GM21528 (cell line): ENCODE results near the gene ASAP2.

ENCODE experiments used
- ATAC-seq: cut with Tn5 transposase; IDR thresholded peaks from one replicate; pipeline ENCODE4 v1.9.1; 2021; ENCODE audit warnings: mild to moderate bottlenecking, moderate library complexity; ENCODE audit not compliant: unreplicated experiment, low FRiP score

ASAP2 gene

GRCh38 chr2:9415516-9416169, 209.0 kb downstream of the ASAP2 start:
- ATAC-seq, result no peak

GRCh38 chr2:9416267-9416961, 209.8 kb downstream of the ASAP2 start:
- no peak for ATAC-seq

GRCh38 chr2:9416962-9417316, 210.3 kb downstream of the ASAP2 start:
- no peak for ATAC-seq

GRCh38 chr2:9417725-9418124, 211.1 kb downstream of the ASAP2 start:
- ATAC-seq, result no peak

- no peak for ATAC-seq
These were observed 212.1 kb downstream of the ASAP2 start for GRCh38 chr2:9418746-9419145.

GRCh38 chr2:9419541-9419940, 212.9 kb downstream of the ASAP2 start:
- no peak for ATAC-seq

GRCh38 chr2:9420495-9420894, 213.9 kb downstream of the ASAP2 start:
- no peak for ATAC-seq

GRCh38 chr2:9422321-9423099, 215.9 kb downstream of the ASAP2 start:
- peak; percentile 40 for ATAC-seq

GRCh38 chr2:9423100-9423921, 216.7 kb downstream of the ASAP2 start, which contains the start of the genes CPSF3 and ITGB1BP1:
Gene CPSF3, plus strand, starts transcription at chr2:9423654. Its CDS starts 120 bp downstream, at chr2:9423774.
Gene ITGB1BP1, minus strand, starts transcription at chr2:9423528. Its CDS starts 4,831 bp downstream, at chr2:9418697.
- peak; percentile 87 for ATAC-seq

GRCh38 chr2:9423922-9424272, 217.3 kb downstream of the ASAP2 start:
- peak; percentile 5 for ATAC-seq

- ATAC-seq, result no peak
These were observed 218.0 kb downstream of the ASAP2 start for GRCh38 chr2:9424447-9425164.

- ATAC-seq, result no peak
These were observed 222.5 kb downstream of the ASAP2 start for GRCh38 chr2:9428965-9429577.

GRCh38 chr2:9430316-9431293, 224.0 kb downstream of the ASAP2 start:
- ATAC-seq, result no peak

GRCh38 chr2:9434489-9434888, 227.9 kb downstream of the ASAP2 start:
- no peak for ATAC-seq

- ATAC-seq, result no peak
These were observed 232.9 kb downstream of the ASAP2 start for GRCh38 chr2:9439536-9439935.

GRCh38 chr2:9440058-9440727, 233.6 kb downstream of the ASAP2 start:
- ATAC-seq, result no peak

GRCh38 chr2:9441556-9441955, 234.9 kb downstream of the ASAP2 start:
- no peak for ATAC-seq

- no peak for ATAC-seq
These were observed 236.9 kb downstream of the ASAP2 start for GRCh38 chr2:9443526-9443925.
